Neural progenitor cell (in vitro differentiated cells): ENCODE measurements around the gene DRAXIN. TPM values are rescaled to one million over a fixed set of nuclear protein-coding genes. Genes with fewer than 3 reads are reported as not detected.

Experiments used
- DNase-seq: peaks from one replicate; pipeline ENCODE4 v3.0.0-alpha.2; 2016; ENCODE audit warnings: low spot score
- H2AFZ ChIP-seq: fragments of 200-600 bp; sonication (generic); replicated peaks from 2 replicates; pipeline ENCODE4 v1.6.1; 2016; ENCODE audit warnings: antibody characterized with exemption
- H3F3A ChIP-seq: fragments of 200-600 bp; sonication (generic); 2 replicates; pipeline ENCODE4 v1.6.1; 2016; ENCODE audit warnings: antibody characterized with exemption, low read depth
- H3K27ac ChIP-seq: fragments of 200-600 bp; sonication (generic); 2 replicates; pipeline ENCODE4 v1.5.1; 2016; ENCODE audit warnings: mild to moderate bottlenecking
- H3K27me3 ChIP-seq: fragments of 200-600 bp; sonication (generic); 2 replicates; pipeline ENCODE4 v1.6.1; 2016; ENCODE audit warnings: mild to moderate bottlenecking, moderate library complexity
- H3K36me3 ChIP-seq: fragments of 200-600 bp; sonication (generic); 2 replicates; pipeline ENCODE4 v1.5.1; 2016
- H3K4me1 ChIP-seq: fragments of 200-600 bp; sonication (generic); 2 replicates; pipeline ENCODE4 v1.6.1; 2016; ENCODE audit warnings: mixed run types
- H3K4me2 ChIP-seq: fragments of 200-600 bp; sonication (generic); 2 replicates; pipeline ENCODE4 v1.6.1; 2016
- H3K4me3 ChIP-seq: fragments of 200-600 bp; sonication (generic); 2 replicates; pipeline ENCODE4 v1.5.1; 2016
- H3K79me2 ChIP-seq: fragments of 200-600 bp; sonication (generic); 2 replicates; pipeline ENCODE4 v1.6.1; 2016; ENCODE audit warnings: low read depth
- H3K9ac ChIP-seq: fragments of 200-600 bp; sonication (generic); 2 replicates; pipeline ENCODE4 v1.6.1; 2016
- H3K9me3 ChIP-seq: fragments of 200-600 bp; sonication (generic); 2 replicates; pipeline ENCODE4 v1.5.1; 2016; ENCODE audit warnings: low read depth
- H4K20me1 ChIP-seq: fragments of 200-600 bp; sonication (generic); 2 replicates; pipeline ENCODE4 v1.6.1; 2016; ENCODE audit warnings: low read depth
- H3K27ac Mint-ChIP-seq: 3 replicates; pipeline ENCODE4 v1.8.0; 2021; ENCODE audit warnings: mixed read lengths
- H3K27me3 Mint-ChIP-seq: 2 replicates; pipeline ENCODE4 v1.8.0; 2022; ENCODE audit warnings: low read depth, mild to moderate bottlenecking, inconsistent platforms, moderate library complexity, mixed read lengths; ENCODE audit not compliant: insufficient read depth
- H3K36me3 Mint-ChIP-seq: 3 replicates; pipeline ENCODE4 v1.8.0; 2021; ENCODE audit warnings: mixed read lengths
- H3K4me1 Mint-ChIP-seq: 3 replicates; pipeline ENCODE4 v1.8.0; 2021; ENCODE audit warnings: mixed read lengths
- H3K4me3 Mint-ChIP-seq: 3 replicates; pipeline ENCODE4 v1.8.0; 2021; ENCODE audit warnings: mild to moderate bottlenecking, moderate library complexity, mixed read lengths
- H3K9me3 Mint-ChIP-seq: 3 replicates; pipeline ENCODE4 v1.8.0; 2020; ENCODE audit warnings: mixed read lengths
- EZH2 ChIP-seq: fragments of 200-600 bp; sonication (generic); IDR thresholded peaks from 2 replicates; pipeline ENCODE4 v1.6.1; 2017; ENCODE audit warnings: antibody characterized with exemption, mild to moderate bottlenecking, moderate library complexity
- EZH2phosphoT487 ChIP-seq: fragments of 200-600 bp; sonication (generic); IDR thresholded peaks from 2 replicates; pipeline ENCODE4 v1.6.1; 2017; ENCODE audit warnings: antibody characterized with exemption
- total RNA-seq: library from RNA; depleted of rRNA; stranded (reverse); fragments of >200 nt; gene quantifications from 2 replicates; pipeline ENCODE4 v1.2.3, GENCODE V29; 2015; ENCODE audit warnings: low replicate concordance
- TF ChIP-seq, protein P1 (sequence below): fragments of 200-600 bp; sonication (generic); IDR thresholded peaks from 2 replicates; pipeline ENCODE4 v1.5.1; 2017; ENCODE audit warnings: antibody characterized with exemption, mild to moderate bottlenecking

Gene DRAXIN
- total RNA-seq, 1 donor from 2014 or later: 27.1 TPM

- H2AFZ ChIP-seq: peak overlapping the region; percentile 78
- peaks cover 17% of the 10 kb centered on the region for H3K4me1 ChIP-seq
- peaks cover 71% of the 10 kb centered on the region for H4K20me1 ChIP-seq
- DNase-seq: peak; percentile 53
- Mint-ChIP-seq H3K27ac (no peak overlapping the region), H3K9me3 (no peaks in the 10 kb centered on the region), H3K4me1 (peaks cover 23% of the 10 kb centered on the region), H3K27me3 (peaks cover 8% of the 10 kb centered on the region), H3K4me3 (peak overlapping the region; percentile 90), H3K36me3 (peaks cover 6% of the 10 kb centered on the region)
- no peaks in the 10 kb centered on the region for H3K36me3 ChIP-seq
- peak overlapping the region; percentile 6 for H3K27ac ChIP-seq
- H3K27me3 ChIP-seq: no peaks in the 10 kb centered on the region
- peaks cover 53% of the 10 kb centered on the region for H3F3A ChIP-seq
- peak overlapping the region; percentile 81 for H3K4me2 ChIP-seq
- H3K4me3 ChIP-seq: peak overlapping the region; percentile 79
- peak overlapping the region; percentile 56 for H3K9ac ChIP-seq
- TF ChIP-seq EZH2phosphoT487: no peak
- TF ChIP-seq EZH2: no peak
- TF ChIP-seq, protein P1, sequence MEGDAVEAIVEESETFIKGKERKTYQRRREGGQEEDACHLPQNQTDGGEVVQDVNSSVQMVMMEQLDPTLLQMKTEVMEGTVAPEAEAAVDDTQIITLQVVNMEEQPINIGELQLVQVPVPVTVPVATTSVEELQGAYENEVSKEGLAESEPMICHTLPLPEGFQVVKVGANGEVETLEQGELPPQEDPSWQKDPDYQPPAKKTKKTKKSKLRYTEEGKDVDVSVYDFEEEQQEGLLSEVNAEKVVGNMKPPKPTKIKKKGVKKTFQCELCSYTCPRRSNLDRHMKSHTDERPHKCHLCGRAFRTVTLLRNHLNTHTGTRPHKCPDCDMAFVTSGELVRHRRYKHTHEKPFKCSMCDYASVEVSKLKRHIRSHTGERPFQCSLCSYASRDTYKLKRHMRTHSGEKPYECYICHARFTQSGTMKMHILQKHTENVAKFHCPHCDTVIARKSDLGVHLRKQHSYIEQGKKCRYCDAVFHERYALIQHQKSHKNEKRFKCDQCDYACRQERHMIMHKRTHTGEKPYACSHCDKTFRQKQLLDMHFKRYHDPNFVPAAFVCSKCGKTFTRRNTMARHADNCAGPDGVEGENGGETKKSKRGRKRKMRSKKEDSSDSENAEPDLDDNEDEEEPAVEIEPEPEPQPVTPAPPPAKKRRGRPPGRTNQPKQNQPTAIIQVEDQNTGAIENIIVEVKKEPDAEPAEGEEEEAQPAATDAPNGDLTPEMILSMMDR: no peak
- H3K79me2 ChIP-seq: peaks cover 42% of the 10 kb centered on the region
- no peaks in the 10 kb centered on the region for H3K9me3 ChIP-seq
These were observed 11.0 kb upstream of the DRAXIN start for GRCh38 chr1:11680270-11681070.

DNA sequence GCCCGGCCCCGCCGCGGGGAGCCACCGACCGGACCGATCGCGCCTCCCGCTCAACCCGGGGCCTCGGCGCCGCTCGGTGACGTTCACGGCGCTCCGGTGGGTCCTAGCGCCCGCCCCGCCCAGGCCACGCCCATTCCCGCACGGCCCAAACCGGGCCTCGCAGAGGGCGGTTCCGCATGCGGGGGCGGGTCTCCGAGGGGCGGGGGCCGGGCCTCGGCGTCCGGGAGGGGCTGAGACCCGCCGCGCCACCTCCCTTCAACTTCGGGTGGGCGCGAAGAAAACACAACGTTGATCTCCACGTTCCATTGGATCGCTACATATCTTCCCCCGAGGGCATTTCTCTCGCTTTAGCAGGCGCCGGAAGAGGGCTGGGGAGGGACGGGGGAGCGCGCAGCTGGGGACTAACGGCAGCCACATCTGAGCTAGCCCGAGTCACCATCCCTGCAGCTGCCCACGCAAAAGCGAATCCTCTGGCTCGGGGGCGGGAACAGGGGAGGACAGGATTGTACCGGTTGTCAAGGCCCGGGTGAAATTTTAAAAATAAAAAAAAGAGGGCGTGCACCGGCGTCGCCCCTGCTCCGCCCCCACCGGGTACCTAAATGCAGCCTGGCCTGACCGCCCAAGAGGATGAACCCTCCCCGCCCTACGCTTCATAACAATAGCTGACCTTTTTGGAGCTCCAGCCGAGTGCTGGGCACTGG, 10.3 kb upstream of the DRAXIN start, which contains the start of gene MAD2L2:
MAD2L2 (minus strand) TSS at position 78 of the 701 bp plus-strand sequence. CDS start 547 bp downstream, outside the sequence.
- peak within 1 kb of the TSS; percentile 81 for H3K4me2 ChIP-seq
- TF ChIP-seq EZH2phosphoT487: peak; percentile 28
- TF ChIP-seq, protein P1: no peak
- H3K9ac ChIP-seq: peak within 1 kb of the TSS; percentile 56
- H3K27ac Mint-ChIP-seq: peak within 1 kb of the TSS; percentile 78
- peaks cover 53% of the 10 kb centered on the region for H3F3A ChIP-seq
- H3K27ac ChIP-seq: peak within 1 kb of the TSS; percentile 18
- H3K4me1 ChIP-seq: peaks cover 17% of the 10 kb centered on the region
- peak within 1 kb of the TSS; percentile 79 for H3K4me3 ChIP-seq
- peaks cover 10% of the 10 kb centered on the region for H3K27me3 Mint-ChIP-seq
- H3K9me3 Mint-ChIP-seq: no peaks in the 10 kb centered on the region
- H3K36me3 ChIP-seq: no peaks in the 10 kb centered on the region
- H3K27me3 ChIP-seq: no peaks in the 10 kb centered on the region
- H3K4me1 Mint-ChIP-seq: peaks cover 23% of the 10 kb centered on the region
- peak; percentile 90 for DNase-seq
- H3K9me3 ChIP-seq: no peaks in the 10 kb centered on the region
- H3K36me3 Mint-ChIP-seq: peaks cover 3% of the 10 kb centered on the region
- peaks cover 50% of the 10 kb centered on the region for H3K79me2 ChIP-seq
- H3K4me3 Mint-ChIP-seq: peak within 1 kb of the TSS; percentile 93
- peak within 1 kb of the TSS; percentile 78 for H2AFZ ChIP-seq
- H4K20me1 ChIP-seq: peaks cover 76% of the 10 kb centered on the region

GRCh38 chr1:11682287-11682771, 9.2 kb upstream of the DRAXIN start:
- no peak overlapping the region for H3K27ac ChIP-seq
- peaks cover 69% of the 10 kb centered on the region for H4K20me1 ChIP-seq

More at GRCh38 chr1:11682287-11682771, 9.2 kb upstream of the DRAXIN start:
- H2AFZ ChIP-seq: no peak overlapping the region
- Mint-ChIP-seq H3K9me3 (no peaks in the 10 kb centered on the region), H3K27me3 (peaks cover 12% of the 10 kb centered on the region), H3K27ac (peak overlapping the region; percentile 10), H3K36me3 (peaks cover 3% of the 10 kb centered on the region), H3K4me1 (peaks cover 23% of the 10 kb centered on the region), H3K4me3 (peak overlapping the region; percentile 93)
- H3K4me1 ChIP-seq: peaks cover 17% of the 10 kb centered on the region
- no peak for TF ChIP-seq EZH2
- TF ChIP-seq, protein P1: no peak
- no peak for TF ChIP-seq EZH2phosphoT487
- peaks cover 53% of the 10 kb centered on the region for H3F3A ChIP-seq
- peaks cover 61% of the 10 kb centered on the region for H3K79me2 ChIP-seq
- DNase-seq: no peak
- peak overlapping the region; percentile 81 for H3K4me2 ChIP-seq
- H3K9me3 ChIP-seq: no peaks in the 10 kb centered on the region
- peak overlapping the region; percentile 79 for H3K4me3 ChIP-seq
- no peak overlapping the region for H3K9ac ChIP-seq
- no peaks in the 10 kb centered on the region for H3K27me3 ChIP-seq
- no peaks in the 10 kb centered on the region for H3K36me3 ChIP-seq
